Endometrium (tissue), 2 donors: Measurements from ENCODE around the gene UBE2G2.

Experiments used
- FAIRE-seq: peaks from 2 replicates; lab custom pipeline; 2012; peaks lifted over from hg19 to GRCh38; lab: Jason Lieb, UNC
- donor health status: control.
- donor health status: control.

UBE2G2 gene, protein sequence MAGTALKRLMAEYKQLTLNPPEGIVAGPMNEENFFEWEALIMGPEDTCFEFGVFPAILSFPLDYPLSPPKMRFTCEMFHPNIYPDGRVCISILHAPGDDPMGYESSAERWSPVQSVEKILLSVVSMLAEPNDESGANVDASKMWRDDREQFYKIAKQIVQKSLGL

DNA sequence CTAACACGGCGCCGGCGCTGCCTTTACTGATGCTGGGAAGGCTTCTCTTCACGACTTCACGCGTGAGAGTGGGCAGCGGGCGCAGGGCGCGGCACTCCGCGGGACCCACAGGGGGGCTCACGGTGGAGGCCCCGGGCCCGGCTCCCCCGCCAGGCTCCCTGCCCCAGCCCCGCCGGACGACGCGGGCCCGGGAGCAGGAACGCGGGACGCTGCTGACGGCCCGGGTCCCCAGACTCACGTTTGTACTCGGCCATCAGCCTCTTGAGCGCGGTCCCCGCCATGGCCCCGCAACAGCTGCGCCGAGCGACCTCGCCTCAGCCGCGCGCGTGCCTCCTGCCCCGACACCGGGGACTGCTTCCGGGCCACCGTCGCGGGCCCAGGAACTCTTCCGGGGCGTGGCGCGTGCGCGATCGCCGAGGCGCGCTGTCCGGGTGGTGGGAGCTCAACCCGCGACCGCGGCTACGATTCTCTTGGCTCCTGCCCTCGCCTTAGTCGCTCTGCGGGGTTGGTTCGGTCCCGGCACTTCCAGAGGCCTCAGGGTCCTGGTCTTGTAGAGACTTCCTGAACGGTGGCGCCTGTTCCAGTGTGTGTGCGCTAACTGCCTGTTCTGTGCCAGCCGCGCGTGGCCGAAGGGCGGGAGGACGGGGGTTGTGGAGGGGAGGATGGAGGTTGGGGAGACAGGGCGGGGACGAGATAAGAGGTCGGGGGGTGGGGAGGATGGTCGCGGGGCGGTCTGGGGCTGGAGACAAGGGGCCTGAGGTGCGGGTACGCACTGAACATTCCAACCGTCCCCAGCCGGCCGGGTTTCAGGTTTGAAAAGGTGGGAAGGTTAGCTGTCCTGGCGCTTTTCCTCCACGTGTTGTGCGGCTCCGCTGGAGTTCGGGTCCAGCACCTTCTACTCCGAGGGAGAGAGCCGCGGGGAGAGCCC, at the start of gene UBE2G2:
Gene UBE2G2, minus strand, starts transcription at position 353 of the 928 bp plus-strand sequence. Its CDS starts 72 bp downstream, at position 281.
- FAIRE-seq: no peak

DNA sequence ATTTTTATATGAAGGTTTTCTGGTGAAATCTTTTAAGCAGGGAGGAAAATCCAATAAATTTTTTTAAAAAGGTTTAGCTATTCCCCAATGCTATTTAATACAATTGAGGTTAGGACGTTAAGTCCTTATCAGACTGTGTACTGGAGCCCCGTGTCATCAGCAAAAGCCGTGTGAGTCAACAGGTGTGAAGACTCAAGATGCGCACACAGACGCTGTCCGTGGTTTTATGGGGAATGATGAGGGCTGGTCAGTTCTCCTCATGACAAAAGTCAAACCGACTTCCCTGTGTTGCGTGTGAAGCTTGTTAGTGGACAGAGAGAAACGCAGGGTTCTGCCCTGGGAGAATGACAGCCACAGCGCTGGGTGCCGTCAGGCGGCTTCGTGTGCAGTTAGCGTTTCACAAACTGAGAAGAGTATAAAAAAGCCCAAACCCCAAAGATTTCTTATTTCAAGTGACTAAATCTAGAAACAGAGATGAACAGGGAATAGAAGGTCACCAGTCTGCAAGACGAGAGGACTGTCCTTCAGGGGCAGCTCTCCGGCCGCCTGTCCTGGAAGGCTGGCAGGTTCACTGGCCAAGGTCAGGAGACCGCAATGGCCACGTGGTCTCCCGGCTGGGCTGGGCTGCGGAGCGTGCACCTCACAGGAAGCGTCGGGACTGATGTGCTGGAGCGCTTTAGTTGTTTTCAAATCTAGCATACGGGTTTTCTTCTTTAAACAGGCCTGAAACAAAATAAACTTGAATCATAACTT, 49.5 kb upstream of the UBE2G2 start:
- no peak for FAIRE-seq

DNA sequence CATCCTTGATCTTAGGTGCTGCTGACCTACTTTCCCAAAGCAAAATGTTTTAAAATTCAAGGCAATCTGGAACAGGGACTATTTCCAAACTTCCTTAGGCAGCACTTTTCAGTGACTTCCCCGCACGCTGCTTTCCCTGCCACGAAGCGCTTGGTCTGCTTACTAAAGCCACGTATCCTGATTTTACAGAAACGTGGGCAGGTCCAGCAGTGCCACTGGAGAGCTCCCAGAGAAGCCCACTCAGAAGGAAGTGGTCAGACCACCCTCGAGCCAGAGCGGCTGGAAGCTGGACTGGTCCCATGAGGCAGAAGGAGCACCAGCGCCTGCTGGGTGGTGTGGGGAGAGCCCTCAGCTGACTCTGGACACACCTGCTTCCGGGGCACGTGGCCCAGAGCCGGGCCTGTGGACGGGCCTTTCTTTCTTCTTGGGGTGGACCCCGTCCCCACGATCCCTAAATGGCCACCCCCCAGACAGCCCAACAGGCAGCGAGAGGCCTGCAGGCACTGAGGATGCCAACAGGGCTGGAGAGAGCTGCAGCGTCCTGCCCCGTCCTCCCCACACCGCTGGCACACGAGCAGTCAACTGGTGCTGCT, 48.7 kb upstream of the UBE2G2 start:
- no peak for FAIRE-seq

DNA sequence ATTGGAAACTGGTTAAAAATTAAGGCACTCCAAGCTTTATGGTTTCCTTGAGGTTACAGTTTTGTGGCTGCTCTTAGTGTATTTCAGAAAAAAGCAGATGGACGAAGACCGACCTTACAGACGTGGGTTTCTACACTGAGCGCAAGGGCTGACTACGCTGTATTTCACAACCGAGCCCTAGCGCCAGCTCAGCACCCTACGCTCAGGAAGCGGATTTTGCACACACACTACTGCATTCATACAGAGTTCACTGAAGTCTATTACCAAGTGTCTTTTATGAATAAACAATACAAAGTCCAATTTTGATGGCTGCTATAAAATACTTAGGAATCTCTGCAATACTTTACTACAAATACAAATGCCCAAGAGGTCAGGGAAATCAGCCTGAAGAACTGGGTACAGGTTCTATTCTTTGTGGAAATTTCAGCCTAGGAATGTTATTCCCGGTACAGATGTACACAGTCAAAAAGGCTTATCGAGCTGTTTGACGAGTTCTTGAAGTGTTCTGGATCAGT, 48.1 kb upstream of the UBE2G2 start:
- no peak for FAIRE-seq

DNA sequence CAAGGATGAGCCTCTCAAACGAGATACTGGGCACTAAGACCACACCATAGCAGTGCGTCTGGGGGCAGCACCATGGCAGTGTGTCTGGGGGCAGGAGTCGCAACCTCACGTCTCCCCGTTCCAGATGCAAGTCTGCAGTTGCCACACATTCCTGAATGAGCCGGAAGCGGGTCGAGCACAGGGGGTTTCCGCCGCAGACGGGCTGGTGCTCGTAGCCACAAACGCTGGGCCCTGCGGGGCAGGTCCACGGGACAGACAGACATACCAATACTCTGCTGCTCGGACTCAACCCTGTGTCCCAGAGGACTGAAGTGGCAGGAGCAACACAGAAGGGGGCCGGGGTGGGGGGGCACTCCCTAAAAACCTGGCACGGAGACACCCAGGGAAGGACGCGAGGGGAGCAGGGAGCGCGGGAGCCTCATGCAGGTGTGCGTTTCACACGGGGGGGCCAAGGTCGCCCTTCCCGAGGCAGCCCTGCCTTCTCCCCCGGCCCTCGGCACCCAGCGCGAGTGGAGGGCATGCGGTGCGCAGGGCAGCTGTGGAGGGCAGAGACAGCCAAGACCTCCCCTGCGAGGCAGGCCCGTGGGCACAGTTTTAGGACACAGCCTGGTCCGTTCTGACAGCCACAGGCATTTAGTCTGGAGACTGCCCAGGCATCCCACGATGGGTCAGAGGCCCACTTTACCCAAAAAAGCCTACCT, 47.4 kb upstream of the UBE2G2 start:
- FAIRE-seq: no peak

DNA sequence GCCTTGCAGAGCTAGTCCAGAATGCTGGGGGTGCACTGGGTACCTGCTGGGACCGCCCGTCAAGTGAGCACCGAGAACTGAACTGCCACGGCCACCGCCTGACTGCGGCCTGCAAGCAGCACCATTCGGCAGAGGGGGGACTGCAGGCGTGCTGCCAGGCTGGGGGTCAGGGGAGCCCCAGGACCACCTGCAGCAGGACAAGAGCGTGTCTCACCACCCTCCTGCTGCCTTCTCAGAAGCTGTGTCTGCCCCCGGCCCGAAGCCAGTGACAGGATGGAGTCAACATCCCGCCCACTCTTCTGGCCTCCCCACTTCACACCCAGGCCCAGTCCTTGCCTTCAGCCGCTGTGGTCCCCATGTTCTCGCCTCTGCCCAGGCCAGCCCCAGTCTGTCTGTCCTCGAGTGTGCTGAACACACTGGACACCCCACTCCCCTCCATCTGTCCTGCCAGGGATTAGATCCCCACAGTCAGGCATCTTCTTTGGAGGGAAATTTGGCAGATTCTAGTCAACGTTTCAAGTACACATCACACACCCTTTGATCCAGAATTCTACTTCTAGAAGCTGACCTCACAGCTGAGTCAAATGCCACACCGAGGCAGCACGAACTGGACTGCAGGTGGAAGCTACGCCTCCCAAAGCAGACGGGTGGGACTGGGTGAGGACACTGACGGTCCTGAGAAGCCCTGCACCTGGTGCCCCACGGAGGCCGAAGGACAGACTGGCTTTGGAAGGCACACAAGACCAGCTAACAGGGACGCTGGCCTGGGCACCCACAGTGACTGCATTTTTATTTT, 45.8 kb upstream of the UBE2G2 start:
- no peak for FAIRE-seq

DNA sequence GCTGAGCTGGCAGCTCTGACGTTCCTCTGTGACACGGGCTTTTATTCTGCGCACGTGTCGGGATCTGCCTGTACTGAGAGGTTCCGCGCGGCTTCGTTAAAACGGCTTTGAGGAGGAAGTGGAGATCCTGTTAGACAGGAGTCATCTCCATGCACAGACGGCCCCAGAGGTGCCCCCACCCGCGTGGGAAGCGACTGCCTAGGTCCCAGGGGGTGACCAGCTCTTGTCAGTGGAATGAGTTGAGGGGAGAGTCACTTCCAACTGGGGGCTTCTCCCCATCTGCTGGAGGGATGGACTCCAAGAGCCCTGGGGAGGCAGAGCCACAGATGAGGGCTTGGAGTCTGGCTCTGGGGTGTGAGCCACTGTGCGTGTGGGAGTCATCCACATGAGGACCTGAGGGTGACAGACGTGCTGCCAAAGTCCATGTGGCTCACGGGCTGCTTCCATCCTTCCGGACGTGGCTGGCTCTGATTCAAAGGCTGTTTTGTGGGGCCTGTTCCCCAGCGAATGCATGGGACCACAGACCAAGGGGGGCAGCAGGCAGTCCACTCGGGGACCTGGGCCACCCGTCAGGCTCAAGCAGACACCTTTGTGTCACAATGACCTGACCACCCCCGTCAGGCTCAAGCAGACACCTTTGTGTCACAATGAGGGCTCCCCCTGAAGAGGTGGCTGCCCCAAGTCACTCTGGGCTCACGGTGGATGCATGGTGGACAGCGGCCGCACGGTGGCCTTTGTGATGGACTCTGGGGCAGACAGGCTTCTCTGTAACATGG, 45.1 kb upstream of the UBE2G2 start:
- FAIRE-seq: no peak

DNA sequence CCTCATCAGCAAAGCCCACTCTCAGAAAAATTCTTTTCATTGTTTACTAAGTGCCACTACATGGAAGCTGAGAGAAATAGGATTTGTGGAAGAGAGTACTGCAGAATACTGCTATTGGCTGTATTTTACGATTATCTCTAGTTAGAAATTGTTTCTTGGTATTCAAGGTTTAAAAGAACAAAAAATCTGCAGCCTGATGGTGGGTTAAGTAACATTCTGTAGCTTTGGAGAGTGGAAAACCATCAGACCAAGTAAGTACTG, 44.5 kb upstream of the UBE2G2 start:
- FAIRE-seq: no peak

DNA sequence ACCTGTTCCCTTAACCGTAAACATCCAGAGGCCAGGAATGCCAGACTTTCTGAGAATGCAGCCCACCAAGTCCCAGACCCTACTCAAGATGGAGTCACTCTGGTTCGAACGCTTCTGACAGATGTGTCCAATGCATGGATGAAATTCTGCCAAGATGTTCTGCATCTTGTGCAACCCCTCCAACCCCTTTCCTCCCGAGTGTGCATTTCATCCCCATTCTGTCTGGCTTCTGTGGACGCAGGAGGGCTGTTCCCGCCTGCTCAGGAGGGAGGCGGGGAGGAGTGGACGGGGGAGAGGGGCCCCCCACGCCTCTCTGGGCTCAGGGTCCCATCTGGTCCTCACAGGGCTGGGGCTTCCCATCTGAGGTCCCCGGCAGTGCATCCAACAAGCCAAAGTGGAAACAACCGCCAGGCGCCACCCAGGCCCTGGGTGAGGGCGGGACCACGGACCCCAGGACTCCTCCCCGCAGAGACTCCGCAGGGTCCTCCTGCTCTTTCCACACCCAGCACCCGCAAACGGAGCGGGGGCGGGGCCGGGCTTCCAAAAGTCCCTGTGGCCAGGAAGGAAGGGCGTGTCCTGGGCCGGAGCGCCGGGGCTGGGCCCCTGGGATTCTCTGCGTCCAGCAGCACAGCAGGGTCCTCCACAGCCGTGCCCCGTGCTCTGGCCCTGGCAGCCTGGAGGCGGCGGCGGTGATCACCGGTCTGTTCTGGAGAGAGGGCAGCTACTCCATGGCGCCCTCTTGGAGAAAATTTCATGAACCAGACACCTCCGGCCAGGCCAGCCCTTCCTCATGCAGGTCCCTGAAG, 44.0 kb upstream of the UBE2G2 start:
- FAIRE-seq: no peak

DNA sequence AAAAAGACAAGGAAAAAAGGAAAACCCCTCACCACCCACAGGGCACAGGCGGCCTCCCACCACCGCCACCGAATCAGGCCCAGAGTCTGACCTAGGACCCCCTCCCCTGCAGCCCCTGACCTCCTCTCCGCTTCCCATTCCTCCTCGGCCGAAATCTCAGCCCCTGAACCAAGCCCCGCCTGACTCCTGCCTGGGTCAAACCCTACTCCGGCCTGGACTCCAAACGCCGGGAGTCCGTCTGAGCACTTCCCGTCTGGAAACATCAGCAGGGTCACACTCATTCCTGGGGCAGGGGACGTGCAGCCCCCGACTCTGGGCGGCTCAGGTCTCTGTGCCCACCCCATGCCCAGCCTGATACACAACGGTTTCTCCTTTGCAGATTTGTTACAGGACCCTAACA, 42.6 kb upstream of the UBE2G2 start:
- no peak for FAIRE-seq

DNA sequence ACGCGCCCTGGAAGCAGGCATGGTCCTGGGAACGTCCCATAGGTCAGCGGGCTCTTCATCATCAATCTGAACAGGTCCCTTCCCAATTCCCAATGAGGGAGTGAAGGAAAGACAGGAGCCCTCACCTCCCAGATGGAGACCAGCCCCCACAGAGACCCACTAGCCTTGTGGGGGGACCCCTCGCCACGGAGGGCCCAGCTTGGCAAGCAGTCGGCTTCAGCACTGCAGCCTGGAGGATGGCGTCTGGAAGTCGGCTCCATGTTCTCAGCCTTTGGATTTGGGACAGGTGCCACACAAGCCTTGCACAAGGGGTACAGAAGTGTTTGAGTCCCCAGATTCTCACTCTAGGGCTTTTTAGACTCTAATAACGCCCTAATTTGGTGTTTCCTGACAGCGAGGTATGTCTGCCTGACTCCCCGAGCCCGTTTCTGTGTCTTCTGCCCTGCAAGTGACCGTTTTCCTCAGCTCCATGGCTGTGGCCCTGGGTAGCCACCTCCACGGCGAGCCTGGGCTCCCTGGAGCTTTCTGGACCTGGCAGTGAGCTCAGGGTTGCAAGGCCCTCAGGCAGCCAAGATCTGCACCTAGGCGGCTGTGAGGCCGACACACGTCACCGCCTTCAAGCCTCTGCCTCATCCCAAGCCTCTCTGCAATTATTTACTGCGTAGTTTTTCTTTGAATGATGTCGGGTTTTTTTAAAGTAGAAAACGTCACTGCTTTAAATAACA, 41.3 kb upstream of the UBE2G2 start:
- FAIRE-seq: no peak

DNA sequence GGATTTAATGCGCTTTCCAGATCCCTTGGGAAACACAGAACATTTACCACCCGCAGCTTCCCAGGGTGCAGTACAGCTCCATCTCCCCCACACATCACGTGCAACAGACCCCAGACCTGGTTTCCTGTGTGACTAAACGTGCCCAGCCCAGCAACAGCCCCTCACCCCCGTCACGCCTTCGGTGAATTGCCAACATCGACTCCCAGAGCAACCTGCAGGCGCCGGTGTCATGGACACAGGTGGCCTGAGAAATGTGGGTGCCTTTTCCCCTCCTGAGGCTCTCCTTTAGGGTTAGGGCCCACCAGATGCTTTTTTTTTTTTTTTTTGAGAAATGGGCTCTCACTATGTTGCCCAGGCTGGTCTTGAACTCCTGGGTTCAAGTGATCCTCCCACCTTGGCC, 40.5 kb upstream of the UBE2G2 start:
- FAIRE-seq: no peak

DNA sequence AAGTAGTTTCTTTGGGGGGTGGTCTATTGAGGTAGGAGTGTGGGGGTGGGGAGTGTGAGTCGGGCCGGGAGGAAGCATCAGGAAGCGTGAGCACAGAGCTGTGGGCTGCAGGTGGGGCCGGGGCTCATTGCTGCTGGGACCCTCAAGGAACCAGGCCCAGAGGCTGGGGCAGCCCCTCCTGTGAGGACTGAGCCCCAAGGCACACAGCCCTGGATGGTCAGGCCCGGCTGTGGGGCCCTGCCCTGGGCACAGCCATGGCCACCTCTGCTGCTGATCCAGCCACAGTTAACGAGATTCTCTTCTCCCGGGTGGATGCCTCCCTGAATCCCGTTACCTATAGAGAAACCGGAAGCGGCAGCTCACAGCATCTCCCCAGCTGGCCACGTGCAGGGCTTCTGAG, 39.2 kb upstream of the UBE2G2 start:
- FAIRE-seq: no peak

DNA sequence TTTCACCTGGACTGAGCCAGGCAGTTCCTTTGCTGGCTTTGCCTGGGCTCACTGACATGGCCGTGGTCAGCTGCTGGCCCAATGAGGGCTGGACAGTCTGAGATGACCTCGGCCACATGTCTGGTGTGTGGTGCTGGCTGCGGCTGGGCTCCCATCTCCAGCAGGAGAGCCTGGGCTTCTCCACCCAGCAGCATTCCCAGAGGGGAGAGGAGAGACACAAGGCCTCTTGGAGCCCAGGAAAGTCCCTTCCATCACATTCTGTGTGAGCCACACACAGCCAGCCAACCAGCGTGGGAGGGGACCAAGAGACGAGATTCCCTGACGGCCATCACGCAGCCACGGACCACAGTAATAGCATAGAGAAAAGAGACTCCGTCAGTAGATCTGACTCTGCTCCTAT, 37.3 kb upstream of the UBE2G2 start:
- no peak for FAIRE-seq

DNA sequence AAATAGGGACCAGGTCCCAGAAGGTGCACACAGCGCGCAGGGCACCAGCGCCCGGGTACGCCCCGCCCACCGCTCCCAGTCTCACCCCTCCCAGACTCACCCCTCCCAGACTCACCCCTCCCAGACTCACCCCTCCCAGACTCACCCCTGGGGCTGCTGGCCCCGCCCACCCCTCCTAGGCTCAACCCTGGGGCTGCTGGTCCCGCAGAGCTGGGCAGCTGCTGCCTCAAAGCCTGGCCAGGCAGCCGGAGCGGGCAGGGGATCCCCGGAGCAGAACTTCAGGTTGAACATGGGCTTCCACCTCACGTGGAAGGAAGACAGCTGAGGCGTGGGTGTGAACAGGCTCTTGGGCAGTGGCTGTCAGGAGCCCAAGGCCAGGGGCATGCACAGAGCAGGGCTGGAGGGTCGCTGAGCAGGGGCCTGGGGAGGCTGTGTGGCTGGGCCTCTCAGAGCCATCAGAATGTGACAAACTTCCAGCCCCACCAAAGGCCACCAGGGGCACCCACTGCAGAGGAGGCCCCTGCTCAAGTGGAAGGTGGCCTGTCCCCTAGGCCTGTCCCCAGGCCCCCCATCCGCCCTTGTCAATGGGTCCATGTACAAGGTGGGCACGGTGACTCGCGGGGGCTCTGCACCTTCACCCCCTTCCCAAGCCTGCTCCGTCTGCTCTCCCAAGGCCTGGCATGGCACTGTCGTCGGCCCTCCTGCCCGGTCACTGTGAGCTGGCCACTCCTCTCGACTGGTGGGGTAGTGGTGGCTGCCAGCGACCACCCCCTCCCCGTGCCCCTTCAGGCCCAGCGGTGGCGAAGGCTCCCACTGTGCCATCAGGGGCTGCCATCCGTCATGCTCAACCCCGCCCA, 36.6 kb upstream of the UBE2G2 start:
- FAIRE-seq: no peak

DNA sequence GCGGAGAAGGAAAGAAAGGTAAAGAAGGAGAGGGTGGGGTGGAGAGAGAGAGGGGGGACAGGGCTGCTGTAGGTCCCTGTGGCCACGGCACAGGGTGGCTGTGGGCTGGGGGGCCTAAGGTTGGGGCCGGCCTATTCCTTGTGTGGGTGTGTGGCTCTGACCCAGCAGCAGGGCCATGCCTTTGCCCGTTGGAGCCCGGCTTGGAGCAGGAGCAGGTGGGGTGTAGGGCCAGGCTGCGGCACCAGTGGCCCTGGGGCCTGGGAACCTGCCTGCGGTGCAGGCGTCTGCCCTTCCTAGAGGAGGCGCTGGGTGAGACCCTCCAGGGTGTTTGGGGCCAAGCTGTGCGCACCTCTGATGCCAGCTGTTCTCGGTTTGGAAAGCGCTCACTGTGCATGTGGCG, 35.9 kb upstream of the UBE2G2 start:
- no peak for FAIRE-seq

DNA sequence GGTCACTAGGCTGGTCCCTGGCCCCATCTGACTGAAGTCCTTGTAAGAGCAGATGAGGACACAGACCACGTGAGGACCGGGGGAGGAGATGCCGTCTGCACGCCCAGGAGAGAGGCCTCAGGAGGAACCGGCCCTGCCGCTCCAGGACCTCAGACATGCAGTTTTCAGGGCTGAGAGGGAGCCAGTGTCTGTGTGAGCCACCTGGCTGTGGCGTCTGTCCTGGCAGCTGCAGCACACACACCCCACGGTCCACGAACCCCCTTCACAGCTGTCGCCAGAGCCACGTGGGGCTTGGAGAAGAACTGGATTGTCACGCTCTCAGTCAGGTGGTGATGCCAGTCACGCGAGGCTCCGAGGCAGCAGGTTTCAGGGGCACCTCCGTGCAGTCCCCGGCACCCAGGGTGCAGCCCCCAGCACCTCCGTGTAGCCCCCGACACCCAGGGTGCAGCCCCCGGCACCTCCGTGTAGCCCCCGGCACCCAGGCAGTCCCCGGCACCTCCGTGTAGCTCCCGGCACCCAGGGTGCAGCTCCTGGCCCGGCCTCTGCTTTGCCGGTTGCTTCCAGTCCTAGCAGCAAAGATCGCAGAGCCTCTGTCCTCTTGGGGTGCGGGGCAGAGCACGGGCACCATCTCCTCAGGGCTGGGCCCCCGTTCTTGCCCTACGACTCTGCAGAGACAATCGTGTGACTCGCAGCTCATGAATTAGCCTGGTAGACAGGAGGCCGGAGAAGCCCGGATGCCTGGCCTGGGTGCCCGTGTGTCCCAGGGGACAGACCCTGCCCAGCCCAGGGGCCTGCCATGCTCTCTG, 35.2 kb upstream of the UBE2G2 start:
- FAIRE-seq: no peak
